Activated T-helper 1 cell treated with anti-CD3 and anti-CD28 coated beads, Interleukin-2, amount 50 U/mL, for 16 hours (primary cell): ENCODE results near the gene C1QTNF5.

ENCODE experiments used
- DNase-seq, 2 donors: peaks; one replicate each; pipeline ENCODE4 v3.0.0-alpha.2; 2020; ENCODE audit warnings: low read depth in 1 of 2, low spot score in 1 of 2

The C1QTNF5 gene

DNA sequence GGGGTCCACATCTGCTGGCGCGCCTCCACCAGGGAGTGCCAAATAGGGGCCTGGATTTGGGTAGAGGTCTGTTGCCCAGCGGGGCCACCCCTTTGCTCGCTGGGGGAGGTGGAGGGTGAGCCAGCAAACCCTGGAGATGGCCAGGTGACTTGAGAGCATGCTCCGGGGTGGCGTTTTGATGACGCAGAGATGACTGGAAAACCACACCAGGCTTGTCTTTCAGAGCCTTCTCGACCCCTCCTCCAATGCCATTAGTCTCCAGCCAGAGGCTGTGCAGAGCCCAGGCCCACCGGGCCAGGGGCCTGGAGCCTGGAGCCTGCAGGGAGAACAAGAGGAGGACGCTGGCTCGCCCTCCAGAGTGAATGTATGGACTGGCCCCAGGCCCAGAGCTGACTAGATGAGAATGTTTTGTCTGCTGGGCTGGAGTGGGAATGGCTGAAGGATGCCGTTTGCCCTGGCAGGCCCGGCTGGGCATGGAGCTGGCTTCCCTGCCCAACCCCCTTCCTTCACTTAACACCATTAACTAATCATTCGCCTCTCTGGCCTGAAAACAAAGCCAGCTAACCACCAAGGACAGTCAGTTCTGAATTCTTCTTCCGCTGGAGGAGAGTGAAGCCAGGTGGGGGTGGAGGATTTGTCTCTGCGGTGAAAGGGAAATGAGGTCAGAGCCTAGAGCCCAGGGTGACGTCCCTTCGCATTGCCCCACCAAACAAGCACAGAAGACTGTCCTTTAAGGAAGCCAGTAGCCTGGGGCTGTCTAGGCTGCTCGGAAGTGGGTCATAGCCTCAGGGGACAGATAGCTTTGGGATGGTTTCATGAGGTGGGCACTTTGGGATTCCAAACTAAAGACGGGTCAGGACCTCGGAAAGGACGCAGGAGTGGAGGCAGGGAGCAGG is 22.2 kb downstream of the C1QTNF5 start:
- no peak for DNase-seq

DNA sequence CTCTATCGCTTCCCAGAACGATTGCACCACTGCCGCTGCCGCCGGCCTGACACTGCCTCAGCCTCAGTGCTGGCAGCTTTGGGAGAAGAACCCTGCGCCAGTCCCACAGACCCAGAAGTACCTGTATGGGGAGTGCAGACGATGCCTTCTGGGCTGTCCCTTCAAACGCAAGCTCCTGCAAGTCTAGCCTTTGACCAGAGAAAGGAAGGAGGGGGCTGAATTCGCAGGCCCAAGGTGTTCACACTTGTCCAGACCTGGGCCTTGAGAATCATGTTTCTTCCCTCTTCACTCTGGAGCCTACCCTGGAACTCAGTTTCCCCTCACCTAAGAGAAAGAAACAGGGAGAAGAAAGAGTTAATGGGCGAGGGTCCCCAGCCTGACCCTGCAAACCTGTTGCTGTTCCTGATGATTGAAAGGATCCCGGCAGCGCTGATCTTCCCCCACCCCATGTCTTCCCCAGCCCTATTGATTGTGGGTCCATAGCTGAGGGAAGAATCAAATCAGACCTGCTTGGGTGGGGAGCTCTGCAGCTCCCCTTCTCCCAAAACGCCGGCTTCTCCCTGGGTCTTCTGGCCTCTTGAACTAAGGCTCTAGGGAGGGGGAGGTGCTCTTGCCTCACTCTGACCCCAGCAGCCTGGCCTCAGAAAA is 23.0 kb downstream of the C1QTNF5 start:
- DNase-seq: no peak

DNA sequence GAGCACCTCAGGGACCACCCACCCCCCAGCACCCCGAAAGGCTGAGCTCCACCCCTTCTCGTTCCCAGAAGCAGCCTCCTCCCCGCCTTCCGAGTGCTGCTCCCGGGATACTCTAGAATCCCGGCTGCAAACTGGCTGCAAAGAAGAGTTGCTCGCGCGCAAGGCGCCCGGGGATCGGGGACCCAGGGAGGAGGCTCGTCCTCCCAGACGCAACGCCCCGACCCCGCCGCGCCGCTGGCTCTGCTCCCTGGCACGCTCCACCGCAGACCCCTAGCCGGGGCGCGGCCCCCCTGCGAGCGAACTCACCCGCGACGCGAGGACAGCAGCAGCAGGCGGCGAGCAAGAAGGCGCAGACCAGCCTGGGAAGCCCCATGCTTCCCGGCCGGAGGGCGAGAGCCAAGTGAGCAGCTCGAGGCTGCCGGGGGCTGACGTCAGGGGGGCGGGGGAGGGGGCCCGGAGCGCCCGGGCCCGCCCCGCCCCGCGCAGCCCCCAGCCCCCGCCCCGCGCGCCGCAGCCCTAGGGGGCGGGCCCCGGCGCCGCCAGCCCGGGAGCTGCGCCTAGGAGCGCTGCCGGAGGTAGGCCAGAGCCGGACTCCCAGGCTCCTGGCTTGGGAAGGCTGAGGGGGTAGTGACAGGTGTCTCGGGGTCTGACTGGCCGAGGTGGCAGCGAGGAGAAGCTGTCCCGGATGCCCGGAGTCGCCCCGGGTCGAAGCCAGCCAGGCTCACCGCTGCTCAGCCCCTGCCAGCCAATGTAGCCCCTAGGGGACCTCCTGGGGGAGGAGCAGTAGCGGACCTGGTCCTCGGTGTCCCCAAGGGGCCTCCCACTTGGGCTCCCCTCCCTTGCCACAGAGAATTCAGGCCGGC is 23.7 kb downstream of the C1QTNF5 start, which contains the start of gene MCAM:
Gene MCAM (minus strand): TSS at position 402 of the 863 bp plus-strand sequence. CDS start 29 bp downstream, at position 373.
- no peak for DNase-seq

- no peak for DNase-seq
Measured at GRCh38 chr11:119316016-119316728, 24.5 kb downstream of the C1QTNF5 start.

- DNase-seq: no peak
Measured at GRCh38 chr11:119315131-119316015, 25.3 kb downstream of the C1QTNF5 start.

GRCh38 chr11:119314726-119315125 is 26.0 kb downstream of the C1QTNF5 start:
- DNase-seq: no peak

DNA sequence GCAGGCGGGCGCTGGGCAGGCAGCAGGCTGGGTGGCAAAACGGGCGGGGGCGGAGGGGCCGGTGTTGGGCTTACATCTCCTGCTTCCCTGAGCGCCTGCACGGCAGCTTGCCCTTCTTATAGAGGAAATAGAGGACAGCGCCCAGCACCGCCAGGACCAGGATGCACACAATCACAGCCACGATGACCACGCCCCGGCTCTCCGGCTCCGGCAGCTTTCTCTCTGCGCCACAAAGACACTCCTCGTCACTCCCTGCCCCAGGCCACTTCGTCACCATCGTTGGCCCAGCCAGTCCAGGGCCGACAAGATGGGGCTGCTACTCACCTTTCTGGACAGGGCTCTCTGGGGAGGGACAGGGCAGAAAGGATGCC is 30.0 kb downstream of the C1QTNF5 start:
- no peak for DNase-seq

DNA sequence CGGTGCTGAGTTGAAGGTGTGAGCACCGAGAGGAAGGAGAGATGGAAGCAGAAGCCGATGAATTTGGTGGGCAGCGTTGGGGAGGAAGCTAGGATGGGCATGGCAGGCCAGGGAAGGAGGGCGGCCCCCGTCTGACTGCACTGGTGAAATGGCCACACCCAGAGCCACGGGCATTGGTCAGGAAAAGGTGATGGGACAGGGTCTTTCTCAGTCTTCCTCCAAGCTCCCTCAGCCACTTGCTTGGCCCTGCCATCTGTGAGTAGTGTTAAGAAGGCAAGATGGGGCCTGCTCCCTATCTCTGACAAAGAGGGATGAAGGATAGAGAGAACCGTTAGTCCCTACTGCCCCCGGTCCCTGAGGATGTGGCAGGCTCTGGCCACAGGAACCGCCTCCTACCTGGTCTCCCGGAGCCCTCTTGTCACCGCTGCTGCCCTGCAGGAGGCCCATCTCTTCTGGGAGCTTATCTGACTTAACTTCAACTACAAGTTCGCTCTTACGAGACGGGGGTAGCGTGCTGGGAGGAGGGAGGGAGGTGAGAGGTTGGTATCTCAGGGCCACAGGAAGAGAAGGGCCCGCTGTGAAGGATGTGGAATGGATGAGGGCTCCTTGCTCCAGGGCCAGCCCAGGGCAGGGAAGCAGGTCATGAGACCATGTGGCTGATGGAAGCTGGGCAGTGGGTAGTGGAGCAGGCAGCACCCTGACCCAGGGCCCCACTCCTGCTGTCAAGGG is 30.6 kb downstream of the C1QTNF5 start:
- DNase-seq: no peak

GRCh38 chr11:119309411-119309810 is 31.3 kb downstream of the C1QTNF5 start:
- no peak for DNase-seq

DNA sequence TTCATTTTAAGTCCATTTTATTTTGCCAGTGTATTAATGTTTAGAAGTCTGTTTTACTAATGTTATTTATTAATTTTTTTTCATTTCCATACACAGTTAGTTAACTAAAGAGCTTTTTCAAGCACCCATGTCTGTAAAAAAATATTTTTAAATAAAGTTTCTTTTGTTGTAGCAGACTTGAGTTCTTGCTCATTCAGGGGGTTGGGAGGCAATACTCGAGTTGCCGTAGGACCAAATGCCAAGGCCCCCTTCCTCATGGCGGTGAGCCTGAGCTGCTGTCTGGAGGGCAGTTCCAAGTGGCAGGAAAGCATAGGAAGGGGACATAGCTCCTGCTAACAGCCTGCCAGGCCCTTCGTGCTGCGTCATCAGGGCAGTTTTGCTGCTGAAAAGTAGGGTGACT is 32.7 kb downstream of the C1QTNF5 start:
- no peak for DNase-seq

DNA sequence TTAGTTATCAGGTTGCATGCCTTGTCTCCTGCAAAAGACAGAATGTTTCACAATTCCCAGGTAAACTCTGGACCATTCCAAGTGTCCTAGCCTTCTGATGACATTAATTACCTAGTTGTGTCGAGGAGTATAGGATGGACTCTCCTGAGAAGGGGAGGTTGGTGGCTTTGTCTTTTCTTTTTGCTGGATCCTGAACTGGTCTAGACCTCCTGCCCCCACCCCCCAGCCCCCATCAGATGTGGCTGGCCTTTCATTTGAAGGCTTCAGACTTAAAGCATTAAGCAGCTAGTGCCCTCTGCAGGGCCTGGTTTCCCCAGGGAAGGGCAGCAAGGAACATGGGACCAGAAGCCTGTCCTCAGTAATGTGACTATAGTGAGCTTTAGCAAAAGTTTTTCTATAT is 33.5 kb downstream of the C1QTNF5 start:
- DNase-seq: no peak

- no peak for DNase-seq
Measured at GRCh38 chr11:119306373-119306890, 34.3 kb downstream of the C1QTNF5 start.

DNA sequence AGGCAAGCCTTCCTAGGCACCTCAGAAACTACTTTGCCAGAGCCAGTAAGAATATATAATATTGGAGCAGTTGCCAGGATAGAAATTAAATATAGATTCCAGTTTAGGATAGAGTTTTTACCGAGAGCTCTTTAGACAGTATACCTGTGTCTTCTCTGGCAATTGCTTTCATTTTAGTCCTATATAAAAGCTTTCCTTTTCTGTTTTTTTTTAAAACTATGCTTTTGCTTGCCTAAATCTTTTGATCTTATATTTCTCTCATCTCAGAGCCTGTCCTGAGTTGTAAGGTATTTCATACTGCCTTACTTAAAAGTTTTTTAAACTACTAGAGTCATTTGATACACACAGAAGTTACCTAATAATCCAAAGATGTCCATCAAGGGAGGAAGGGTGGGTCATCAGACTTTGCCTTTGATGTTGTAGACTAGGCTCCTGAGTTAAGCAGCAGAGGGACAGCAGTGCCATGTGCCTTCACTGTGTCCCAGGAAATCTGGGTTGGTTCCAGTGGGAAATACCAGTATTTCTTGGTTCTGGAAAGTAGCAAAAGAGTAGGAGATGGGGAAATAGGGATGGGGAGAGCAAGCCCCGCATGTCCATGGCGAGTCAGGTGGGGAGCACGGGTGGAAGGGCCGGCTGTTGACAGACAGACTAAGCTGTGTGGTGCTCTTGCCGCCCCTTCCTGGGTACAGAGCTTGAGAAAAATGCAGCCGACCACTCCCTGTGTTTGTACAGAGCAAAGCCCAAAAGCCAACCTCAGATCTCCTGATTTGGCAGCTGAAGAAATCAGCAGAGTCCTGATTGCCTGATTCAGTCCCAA is 34.9 kb downstream of the C1QTNF5 start:
- DNase-seq: no peak

GRCh38 chr11:119303227-119303718 is 37.4 kb downstream of the C1QTNF5 start:
- DNase-seq: no peak

DNA sequence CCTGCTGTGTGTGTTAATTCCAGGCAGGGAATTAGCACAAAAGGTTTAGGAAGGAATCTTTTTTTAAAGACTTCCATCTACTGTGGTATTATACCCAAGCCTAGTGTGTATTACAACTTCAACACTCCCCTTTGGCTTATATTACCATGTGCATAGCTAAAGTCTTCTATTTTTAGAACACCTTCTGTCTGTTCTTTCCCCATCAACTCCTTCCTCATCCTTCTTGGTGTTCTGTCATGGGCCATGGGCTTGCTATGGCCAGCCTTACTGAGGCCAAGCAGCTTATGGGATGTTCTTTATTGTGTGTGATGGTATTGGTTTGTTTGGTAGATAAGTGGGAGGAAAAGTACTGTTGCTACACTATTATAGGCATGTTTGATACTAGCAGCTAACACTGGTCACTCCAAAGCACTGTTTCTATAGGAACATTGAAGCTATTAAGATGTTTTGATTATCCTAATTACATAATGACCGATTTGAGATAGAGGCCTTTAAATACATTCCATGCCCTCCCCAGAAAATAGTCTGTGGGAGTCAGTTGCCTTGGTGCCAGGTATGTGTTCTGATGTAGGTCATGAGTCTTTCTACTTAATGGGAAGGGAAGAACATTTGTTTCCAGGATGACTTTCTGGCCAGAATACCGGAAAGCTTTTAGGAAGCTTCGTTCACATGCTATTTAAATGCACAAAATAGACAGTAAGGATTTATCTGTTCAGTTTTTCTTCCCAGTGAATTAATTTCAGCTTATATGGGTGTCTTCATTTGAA is 40.3 kb downstream of the C1QTNF5 start:
- no peak for DNase-seq

GRCh38 chr11:119299416-119299815 is 41.3 kb downstream of the C1QTNF5 start:
- DNase-seq: no peak

- DNase-seq: no peak
Measured at GRCh38 chr11:119298726-119299125, 42.0 kb downstream of the C1QTNF5 start.
